Endothelial cell (in vitro differentiated cells): ENCODE results near the gene CST3. TPM values are rescaled to one million over a fixed set of nuclear protein-coding genes. Genes with fewer than 3 reads are reported as not detected.
"Not testable (repeated sequence)": the region's sequence is repeated elsewhere in the genome, so short reads cannot be mapped to it uniquely, and the experiment has no call there.

Source experiments
- DNase-seq: peaks from one replicate; pipeline ENCODE4 v3.0.0; 2021; ENCODE audit warnings: low spot score
- H3K27ac Mint-ChIP-seq: one replicate; pipeline ENCODE4 v1.8.0; 2021; ENCODE audit warnings: mixed read lengths, inconsistent platforms; ENCODE audit not compliant: unreplicated experiment
- H3K27me3 Mint-ChIP-seq: one replicate; pipeline ENCODE4 v1.8.0; 2021; ENCODE audit warnings: mild to moderate bottlenecking, moderate library complexity, mixed read lengths, inconsistent platforms; ENCODE audit not compliant: unreplicated experiment
- H3K36me3 Mint-ChIP-seq: one replicate; pipeline ENCODE4 v1.8.0; 2021; ENCODE audit warnings: mild to moderate bottlenecking, low read depth, mixed read lengths, inconsistent platforms; ENCODE audit not compliant: unreplicated experiment
- H3K4me1 Mint-ChIP-seq: one replicate; pipeline ENCODE4 v1.8.0; 2021; ENCODE audit warnings: mild to moderate bottlenecking, mixed read lengths, inconsistent platforms; ENCODE audit not compliant: unreplicated experiment
- H3K4me3 Mint-ChIP-seq: one replicate; pipeline ENCODE4 v1.8.0; 2021; ENCODE audit warnings: mild to moderate bottlenecking, mixed read lengths, inconsistent platforms; ENCODE audit not compliant: unreplicated experiment
- H3K9me3 Mint-ChIP-seq: one replicate; pipeline ENCODE4 v1.8.0; 2021; ENCODE audit warnings: mixed read lengths, inconsistent platforms; ENCODE audit not compliant: unreplicated experiment
- total RNA-seq: library from RNA; stranded (reverse); fragmentation: NEBNext Ultra II Directional; extraction: Animal tissue kit (Norgen Biotek cat#: 25700); gene quantifications from one replicate; pipeline ENCODE4 v1.2.1, GENCODE V29; 2021; ENCODE audit not compliant: unreplicated experiment
- TF ChIP-seq, protein P1 (sequence below): fragments of 200-600 bp; sonication (generic); IDR thresholded peaks from one replicate; pipeline ENCODE4 v1.5.0; 2021; ENCODE audit warnings: antibody characterized with exemption; ENCODE audit not compliant: unreplicated experiment

CST3 gene
- total RNA-seq, 1 donor from 2014 or later = 40.6 TPM

DNA sequence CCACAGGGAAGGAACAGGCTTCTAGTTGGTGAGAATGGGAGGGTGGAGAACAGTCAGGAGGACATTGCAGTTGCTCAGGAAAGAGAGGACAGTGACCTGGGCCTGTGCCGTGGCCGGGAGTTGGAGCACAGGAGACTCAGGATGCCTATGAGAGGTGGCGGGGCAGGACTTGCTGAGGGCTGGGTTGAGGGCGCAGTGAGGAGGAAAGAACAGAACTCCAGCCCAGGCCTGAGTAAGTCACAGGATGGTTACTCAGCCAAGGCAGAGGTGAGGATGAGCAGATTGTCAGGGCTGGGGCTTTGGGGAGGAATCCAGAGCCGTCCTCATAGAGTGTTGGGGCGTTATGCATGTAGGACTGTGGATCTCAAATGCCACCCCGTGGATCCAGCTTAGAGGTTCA lies 29.9 kb upstream of the CST3 start:
- Mint-ChIP-seq H3K27me3 (no peaks in the 10 kb centered on the region), H3K27ac (no peak overlapping the region), H3K4me3 (no peak overlapping the region), H3K9me3 (no peaks in the 10 kb centered on the region), H3K4me1 (no peaks in the 10 kb centered on the region), H3K36me3 (no peaks in the 10 kb centered on the region)
- TF ChIP-seq, protein P1, sequence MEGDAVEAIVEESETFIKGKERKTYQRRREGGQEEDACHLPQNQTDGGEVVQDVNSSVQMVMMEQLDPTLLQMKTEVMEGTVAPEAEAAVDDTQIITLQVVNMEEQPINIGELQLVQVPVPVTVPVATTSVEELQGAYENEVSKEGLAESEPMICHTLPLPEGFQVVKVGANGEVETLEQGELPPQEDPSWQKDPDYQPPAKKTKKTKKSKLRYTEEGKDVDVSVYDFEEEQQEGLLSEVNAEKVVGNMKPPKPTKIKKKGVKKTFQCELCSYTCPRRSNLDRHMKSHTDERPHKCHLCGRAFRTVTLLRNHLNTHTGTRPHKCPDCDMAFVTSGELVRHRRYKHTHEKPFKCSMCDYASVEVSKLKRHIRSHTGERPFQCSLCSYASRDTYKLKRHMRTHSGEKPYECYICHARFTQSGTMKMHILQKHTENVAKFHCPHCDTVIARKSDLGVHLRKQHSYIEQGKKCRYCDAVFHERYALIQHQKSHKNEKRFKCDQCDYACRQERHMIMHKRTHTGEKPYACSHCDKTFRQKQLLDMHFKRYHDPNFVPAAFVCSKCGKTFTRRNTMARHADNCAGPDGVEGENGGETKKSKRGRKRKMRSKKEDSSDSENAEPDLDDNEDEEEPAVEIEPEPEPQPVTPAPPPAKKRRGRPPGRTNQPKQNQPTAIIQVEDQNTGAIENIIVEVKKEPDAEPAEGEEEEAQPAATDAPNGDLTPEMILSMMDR = no peak
- no peak for DNase-seq

GRCh38 chr20:23666698-23667097 lies 28.9 kb upstream of the CST3 start:
- no peaks in the 10 kb centered on the region for H3K36me3 Mint-ChIP-seq
- H3K4me1 Mint-ChIP-seq = no peaks in the 10 kb centered on the region
- no peak for DNase-seq
- no peaks in the 10 kb centered on the region for H3K27me3 Mint-ChIP-seq
- H3K27ac Mint-ChIP-seq = no peak overlapping the region
- no peaks in the 10 kb centered on the region for H3K9me3 Mint-ChIP-seq
- H3K4me3 Mint-ChIP-seq = no peak overlapping the region
- TF ChIP-seq, protein P1 = no peak

DNA sequence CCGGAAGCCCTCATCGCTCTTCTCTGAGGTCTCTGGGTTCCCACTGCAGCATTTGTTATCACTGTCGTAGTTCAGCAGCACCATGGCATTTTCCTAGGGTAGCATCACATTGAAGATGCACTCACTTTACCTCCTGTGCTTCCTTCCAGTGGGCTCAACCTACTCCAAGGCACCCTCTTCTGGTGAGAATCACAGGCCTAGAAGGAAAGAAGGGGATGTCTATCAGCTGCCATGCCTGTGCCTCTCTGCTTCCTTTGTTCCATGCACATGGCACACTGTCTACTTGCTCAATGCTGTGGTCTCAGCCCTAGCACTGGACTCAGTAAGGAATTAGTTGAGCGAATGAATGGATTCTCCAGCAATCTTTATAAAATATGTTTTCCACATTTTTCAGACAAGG lies 28.4 kb upstream of the CST3 start:
- TF ChIP-seq, protein P1 = no peak
- Mint-ChIP-seq H3K4me3 (no peak overlapping the region), H3K4me1 (no peaks in the 10 kb centered on the region), H3K9me3 (no peaks in the 10 kb centered on the region), H3K27me3 (no peaks in the 10 kb centered on the region), H3K36me3 (no peaks in the 10 kb centered on the region), H3K27ac (no peak overlapping the region)
- DNase-seq = no peak

- no peak for DNase-seq
- no peak overlapping the region for H3K4me3 Mint-ChIP-seq
- H3K4me1 Mint-ChIP-seq = no peaks in the 10 kb centered on the region
- no peaks in the 10 kb centered on the region for H3K36me3 Mint-ChIP-seq
- H3K27me3 Mint-ChIP-seq = no peaks in the 10 kb centered on the region
- TF ChIP-seq, protein P1 = no peak
- no peaks in the 10 kb centered on the region for H3K9me3 Mint-ChIP-seq
- no peak overlapping the region for H3K27ac Mint-ChIP-seq
Measured at GRCh38 chr20:23664954-23665353, 27.2 kb upstream of the CST3 start.

DNA sequence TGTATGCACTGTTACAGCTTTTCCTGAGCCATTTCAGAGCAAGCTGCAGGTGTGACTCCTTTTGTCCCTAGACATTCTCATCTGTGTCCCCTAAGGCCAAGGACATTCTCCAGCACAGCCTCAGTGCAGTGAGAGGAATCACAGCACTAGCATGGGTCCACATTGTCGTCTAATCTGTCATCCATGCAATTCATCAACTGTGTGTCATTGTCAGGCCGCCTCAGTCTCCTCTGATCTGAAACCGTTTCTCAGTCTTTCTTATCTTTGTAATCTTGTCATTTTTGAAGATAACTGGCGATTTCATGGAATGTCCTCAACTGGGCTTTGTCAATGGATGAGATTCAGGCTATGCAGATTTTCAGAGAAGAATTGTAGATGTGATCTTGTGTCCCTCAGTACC lies 26.3 kb upstream of the CST3 start:
- not testable (repeated sequence) for H3K27me3 Mint-ChIP-seq, DNase-seq, H3K27ac Mint-ChIP-seq, H3K4me3 Mint-ChIP-seq, H3K36me3 Mint-ChIP-seq, H3K9me3 Mint-ChIP-seq, H3K4me1 Mint-ChIP-seq

GRCh38 chr20:23663180-23663579 lies 25.4 kb upstream of the CST3 start:
- Mint-ChIP-seq H3K27me3 (no peaks in the 10 kb centered on the region), H3K27ac (no peak overlapping the region), H3K9me3 (no peaks in the 10 kb centered on the region), H3K36me3 (no peaks in the 10 kb centered on the region), H3K4me1 (peaks cover 3% of the 10 kb centered on the region), H3K4me3 (no peak overlapping the region)
- DNase-seq = no peak
- TF ChIP-seq, protein P1 = no peak
